H1 (cell line): ENCODE measurements around the gene GBE1. TPM values are rescaled to one million over a fixed set of nuclear protein-coding genes. Genes with fewer than 3 reads are reported as not detected.

ENCODE experiments used
- CTCF ChIA-PET: fragments of 300-600 bp; sonication (Branson Sonifier 250); formaldehyde crosslinking; loops from one replicate; lab custom pipeline; 2021; ENCODE audit not compliant: partially characterized antibody; lab: Charles Lee
- POLR2A ChIA-PET: fragments of 300-600 bp; sonication (Branson Sonifier 250); formaldehyde crosslinking; loops from one replicate; lab custom pipeline; 2021; ENCODE audit warnings: inconsistent platforms; ENCODE audit not compliant: partially characterized antibody; lab: Charles Lee
- DNase-seq, 2 experiments: peaks; one replicate each; pipeline versions ENCODE4 v3.0.0 to v3.0.0-alpha.2; 2010 to 2022; ENCODE audit warnings: low spot score in 2 of 2, low read depth in 1 of 2, mixed read lengths in 1 of 2
- FAIRE-seq: peaks from 2 replicates; lab custom pipeline; 2011; peaks lifted over from hg19 to GRCh38; lab: Jason Lieb, UNC
- H2AFZ ChIP-seq: 2 replicates; pipeline ENCODE4 v1.8.1; 2012; ENCODE audit warnings: low read length, inconsistent platforms
- H2AK5ac ChIP-seq: 2 replicates; pipeline ENCODE4 v1.6.1; 2013; ENCODE audit warnings: low read depth, low read length
- H2BK120ac ChIP-seq: replicated peaks from 2 replicates; pipeline ENCODE3; 2013; ENCODE audit warnings: low read depth, low read length, inconsistent platforms
- H2BK12ac ChIP-seq: 2 replicates; pipeline ENCODE4 v1.6.1; 2013; ENCODE audit warnings: low read depth, low read length
- H2BK15ac ChIP-seq: 2 replicates; pipeline ENCODE4 v1.6.1; 2013; ENCODE audit warnings: low read length
- H2BK20ac ChIP-seq: 2 replicates; pipeline ENCODE4 v1.6.1; 2013; ENCODE audit warnings: low read length
- H2BK5ac ChIP-seq: 2 replicates; pipeline ENCODE4 v1.6.1; 2013; ENCODE audit warnings: low read depth, low read length
- H3K14ac ChIP-seq: 2 replicates; pipeline ENCODE4 v1.6.1; 2013; ENCODE audit warnings: inconsistent platforms; ENCODE audit not compliant: insufficient read length
- H3K18ac ChIP-seq: 2 replicates; pipeline ENCODE4 v1.6.1; 2013; ENCODE audit warnings: low read length; ENCODE audit errors: extremely low read depth
- H3K23ac ChIP-seq: 2 replicates; pipeline ENCODE4 v1.6.1; 2013; ENCODE audit warnings: inconsistent platforms; ENCODE audit not compliant: insufficient read length
- H3K23me2 ChIP-seq: 2 replicates; pipeline ENCODE4 v1.6.1; 2013; ENCODE audit warnings: low read depth, low read length
- H3K27ac ChIP-seq: 2 replicates; pipeline ENCODE4 v1.6.1; 2011; ENCODE audit warnings: low read depth, low read length, inconsistent platforms
- H3K27me3 ChIP-seq, 4 experiments: replicated peaks in 1 of 4; 1 replicate in 1 of 4; 2 replicates in 3 of 4; pipeline versions ENCODE4 v1.6.1 to v1.8.1; 2011 to 2013; ENCODE audit warnings: low read length in 3 of 4, mild to moderate bottlenecking in 3 of 4, inconsistent platforms in 2 of 4, mixed read lengths in 2 of 4, moderate library complexity in 1 of 4; ENCODE audit not compliant: control insufficient read depth in 3 of 4, insufficient read depth in 3 of 4; ENCODE audit errors: extremely low read depth in 1 of 4
- H3K36me3 ChIP-seq, 4 experiments: 2 replicates each; pipeline versions ENCODE4 v1.6.1 to v1.8.1; 2011 to 2013; ENCODE audit warnings: mild to moderate bottlenecking in 4 of 4, low read length in 3 of 4, moderate library complexity in 2 of 4, control low read depth in 1 of 4, inconsistent platforms in 1 of 4; ENCODE audit not compliant: insufficient read depth in 4 of 4, control insufficient read depth in 2 of 4
- H3K4ac ChIP-seq: replicated peaks from 2 replicates; pipeline ENCODE3; 2013; ENCODE audit warnings: low read length, low read depth, mixed read lengths, inconsistent platforms; ENCODE audit not compliant: insufficient read length
- H3K4me1 ChIP-seq, 4 experiments: replicated peaks in 1 of 4; 1 replicate in 1 of 4; 2 replicates in 3 of 4; pipeline versions ENCODE4 v1.6.1 to v1.8.1; 2011 to 2013; ENCODE audit warnings: low read length in 3 of 4, inconsistent platforms in 2 of 4, mixed read lengths in 1 of 4; ENCODE audit not compliant: insufficient read depth in 4 of 4, control insufficient read depth in 3 of 4
- H3K4me2 ChIP-seq, 2 experiments: 2 replicates each; pipeline versions ENCODE4 v1.6.1 to v1.8.1; 2011 to 2013; ENCODE audit warnings: low read depth in 2 of 2, low read length in 2 of 2, control low read depth in 1 of 2, inconsistent platforms in 1 of 2, mild to moderate bottlenecking in 1 of 2; ENCODE audit not compliant: insufficient read depth in 1 of 2
- H3K4me3 ChIP-seq, 4 experiments: fragments of 200-600, 300-600 bp in 1 of 4; sonication (generic), shearing (Covaris generic), sonication (Bioruptor Twin) in 1 of 4; 2 replicates each; pipeline versions ENCODE4 v1.5.1 to v1.8.1; 2011 to 2016; ENCODE audit warnings: low read length in 4 of 4, low read depth in 3 of 4, control low read depth in 2 of 4, inconsistent platforms in 2 of 4, mild to moderate bottlenecking in 2 of 4, mixed read lengths in 1 of 4, moderate library complexity in 1 of 4; ENCODE audit not compliant: insufficient read depth in 2 of 4; ENCODE audit errors: extremely low read depth in 1 of 4
- H3K56ac ChIP-seq: replicated peaks from 2 replicates; pipeline ENCODE3; 2013; ENCODE audit warnings: low read depth, mild to moderate bottlenecking, mixed read lengths, low read length, inconsistent platforms; ENCODE audit not compliant: insufficient read length
- H3K79me1 ChIP-seq: 2 replicates; pipeline ENCODE4 v1.6.1; 2013; ENCODE audit warnings: low read depth, low read length, control low read depth
- H3K79me2 ChIP-seq, 2 experiments: 2 replicates each; pipeline versions ENCODE4 v1.6.1 to v1.8.1; 2012 to 2013; ENCODE audit warnings: low read length in 2 of 2, mild to moderate bottlenecking in 2 of 2, inconsistent platforms in 1 of 2; ENCODE audit not compliant: insufficient read depth in 2 of 2, control insufficient read depth in 1 of 2
- H3K9ac ChIP-seq, 4 experiments: replicated peaks in 1 of 4; 1 replicate in 1 of 4; 2 replicates in 3 of 4; pipeline versions ENCODE4 v1.6.1 to v1.8.1; 2011 to 2013; ENCODE audit warnings: low read depth in 3 of 4, low read length in 3 of 4, control low read depth in 2 of 4, mild to moderate bottlenecking in 2 of 4, moderate library complexity in 2 of 4, inconsistent platforms in 1 of 4; ENCODE audit errors: extremely low read depth in 1 of 4
- H3K9me3 ChIP-seq, 2 experiments: 2 replicates each; pipeline versions ENCODE4 v1.6.1 to v1.8.1; 2012 to 2013; ENCODE audit warnings: mild to moderate bottlenecking in 2 of 2, moderate library complexity in 2 of 2, control low read depth in 1 of 2, inconsistent platforms in 1 of 2, low read depth in 1 of 2, low read length in 1 of 2, mixed read lengths in 1 of 2; ENCODE audit not compliant: insufficient read depth in 2 of 2
- H4K20me1 ChIP-seq, 2 experiments: replicated peaks in 1 of 2; 2 replicates each; pipeline versions ENCODE3 to v1.8.1; 2011 to 2013; ENCODE audit warnings: inconsistent platforms in 2 of 2, low read length in 2 of 2, mild to moderate bottlenecking in 1 of 2; ENCODE audit not compliant: insufficient read depth in 2 of 2, control insufficient read depth in 1 of 2
- H4K5ac ChIP-seq: 2 replicates; pipeline ENCODE4 v1.6.1; 2013; ENCODE audit warnings: low read length, low read depth, mixed read lengths, inconsistent platforms; ENCODE audit not compliant: insufficient read length
- H4K8ac ChIP-seq: 2 replicates; pipeline ENCODE4 v1.8.0; 2013; ENCODE audit warnings: mild to moderate bottlenecking, moderate library complexity, low read length, inconsistent platforms; ENCODE audit not compliant: insufficient read depth; ENCODE audit errors: extremely low read depth
- H4K91ac ChIP-seq: replicated peaks from 2 replicates; pipeline ENCODE3; 2013; ENCODE audit warnings: low read length, mixed read lengths, inconsistent platforms; ENCODE audit not compliant: insufficient read length
- EGR1 ChIP-seq: IDR thresholded peaks from 2 replicates; pipeline ENCODE4 v1.6.1; 2011; ENCODE audit warnings: low read depth, low read length, borderline replicate concordance
- EP300 ChIP-seq, 2 experiments: IDR thresholded peaks; 1 replicate in 1 of 2; 2 replicates in 1 of 2; pipeline ENCODE4 v1.6.1; 2011 to 2012; ENCODE audit warnings: low read depth in 2 of 2, low read length in 2 of 2, mild to moderate bottlenecking in 2 of 2, borderline replicate concordance in 1 of 2, inconsistent platforms in 1 of 2, moderate library complexity in 1 of 2
- RFX5 ChIP-seq: IDR thresholded peaks from 2 replicates; pipeline ENCODE4 v1.6.1; 2011; ENCODE audit warnings: low read depth, low read length, improper control_type of control experiment, borderline replicate concordance
- RNF2 ChIP-seq: fragments of 200-900, 300-1000 bp; sonication (generic); IDR thresholded peaks from 2 replicates; pipeline ENCODE4 v1.7.1; 2016; ENCODE audit warnings: borderline replicate concordance, low read depth, mild to moderate bottlenecking, antibody characterized with exemption, low read length; ENCODE audit not compliant: poor library complexity, severe bottlenecking; ENCODE audit errors: missing control alignments
- SIX5 ChIP-seq: IDR thresholded peaks from 2 replicates; pipeline ENCODE4 v1.6.1; 2011; ENCODE audit warnings: mild to moderate bottlenecking, low read depth, low read length
- SP1 ChIP-seq: IDR thresholded peaks from 2 replicates; pipeline ENCODE4 v1.6.1; 2011; ENCODE audit warnings: low read depth, low read length
- WGBS, 2 experiments: shearing (Covaris generic) in 1 of 2; methylation state at CpG; one replicate each; pipeline versions ENCODE4 v1.1.6 to v1.1.7; 2013 to 2015; ENCODE audit warnings: low lambda C conversion rate in 2 of 2, mixed read lengths in 2 of 2, inconsistent platforms in 1 of 2, low coverage in 1 of 2, missing lambda C conversion rate in 1 of 2; ENCODE audit not compliant: insufficient replicate concordance in 2 of 2, insufficient coverage in 1 of 2, insufficient read length in 1 of 2; ENCODE audit errors: extremely low coverage in 1 of 2, missing lambda C conversion rate in 1 of 2; 5-methylcytosine and 5-hydroxymethylcytosine counted together
- polyA plus RNA-seq, 7 experiments: library from polyadenylated mRNA; depleted of rRNA in 3 of 7; stranded (reverse) in 5 of 7; unstranded in 2 of 7; fragments of >200 nt in 5 of 7; fragments of 200-250 nt in 2 of 7; gene quantifications; 1 replicate in 5 of 7; 2 replicates in 1 of 7; 4 replicates in 1 of 7; pipeline versions ENCODE4 v1.2.1 to v1.2.3, GENCODE V29; 2011 to 2013; ENCODE audit warnings: missing spikeins in 2 of 7, mixed read lengths in 2 of 7
- total RNA-seq: library from RNA; stranded (reverse); fragmentation: NEBNext Ultra II Directional; extraction: Animal tissue kit (Norgen Biotek cat#: 25700); gene quantifications from 2 replicates; pipeline ENCODE4 v1.2.1, GENCODE V29; 2021

The GBE1 gene
- total and polyA plus RNA-seq, 2 of the 8 experiments (the other 6 are each of a cell fraction or from before 2014, with no cell fraction given) = 3.3 to 7.3 TPM

GRCh38 chr3:81465510-81466200, 295.8 kb downstream of the GBE1 start:
- Histone ChIP-seq H3K9me3 (no peaks in the 10 kb centered on the region), H3K4me2 (no peak overlapping the region), H2BK5ac (no peak overlapping the region), H2AK5ac (no peak overlapping the region), H4K91ac (no peak overlapping the region), H4K20me1 (no peaks in the 10 kb centered on the region), H3K36me3 (no peaks in the 10 kb centered on the region), H3K79me2 (no peaks in the 10 kb centered on the region), H3K18ac (no peak overlapping the region), H2BK120ac (no peak overlapping the region), H3K23ac (no peak overlapping the region), H2AFZ (no peak overlapping the region), H3K9ac (no peak overlapping the region), H3K27me3 (peaks cover 0 to 1% (median 0%) of the 10 kb centered on the region in 4 experiments; a peak in 1 of 7 replicates), H3K4me3 (no peak overlapping the region), H2BK12ac (no peak overlapping the region), H4K8ac (no peak overlapping the region), H3K27ac (no peak overlapping the region), H3K4ac (no peak overlapping the region), H3K14ac (no peak overlapping the region), H2BK20ac (no peak overlapping the region), H3K56ac (no peak overlapping the region), H3K79me1 (no peaks in the 10 kb centered on the region), H2BK15ac (no peak overlapping the region), H3K23me2 (no peaks in the 10 kb centered on the region), H3K4me1 (no peaks in the 10 kb centered on the region), H4K5ac (no peak overlapping the region)
- CTCF ChIA-PET = interaction anchor here (0.5 to 1.4 kb wide), 5 partner anchors 8 to 163 kb away, joined by 3 to 5 read pairs (median 4); no protein-coding TSS in a partner anchor
- POLR2A ChIA-PET = no interaction called here
- FAIRE-seq = no peak
- 98% methylated on average over 7 of the region's 7 CpGs; no CpG with 5 or more reads in 1 of the 2 experiments for WGBS, 2 experiments
- DNase-seq = no peak
- TF ChIP-seq EP300 (IDR thresholded peaks at IDR 0.05; ENCODE audit: borderline replicate concordance in 1 of 2, low read depth in 2 of 2, low read length in 2 of 2) = no peak
- no peak for TF ChIP-seq EGR1
- no peak for TF ChIP-seq RFX5
- no peak for TF ChIP-seq SIX5
- TF ChIP-seq RNF2 = no peak
- TF ChIP-seq SP1 = no peak
